ENCODE data around the gene TMEM233. TPM values are rescaled to one million over a fixed set of nuclear protein-coding genes. Genes with fewer than 3 reads are reported as not detected.
A peak's percentile ranks its signal among the peaks of the same experiment; 100 is the strongest.
"Not testable (repeated sequence)": the region's sequence is repeated elsewhere in the genome, so short reads cannot be mapped to it uniquely, and the experiment has no call there.

Gene TMEM233
- total RNA-seq, 1 donor from 2014 or later = not detected

DNA sequence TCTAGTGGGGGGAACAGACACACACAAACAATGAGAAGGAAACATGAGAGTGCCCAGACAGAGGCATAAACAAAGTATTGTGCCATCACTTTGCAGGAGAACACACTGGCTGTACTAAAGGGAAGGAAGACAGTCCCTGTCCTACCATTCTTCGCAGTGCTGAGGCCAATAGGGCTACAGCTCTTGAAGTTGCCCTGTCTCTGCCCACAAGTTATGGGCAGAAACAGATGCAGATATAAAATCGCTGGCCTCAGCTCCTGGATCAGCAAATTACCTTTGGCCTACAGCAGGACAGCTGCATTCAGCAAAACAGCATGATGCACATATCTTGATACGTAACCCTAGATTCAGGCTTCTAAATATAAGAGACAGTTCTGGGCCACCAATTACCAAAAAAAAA, 51.4 kb downstream of the TMEM233 start:
- TF ChIP-seq, protein P1, sequence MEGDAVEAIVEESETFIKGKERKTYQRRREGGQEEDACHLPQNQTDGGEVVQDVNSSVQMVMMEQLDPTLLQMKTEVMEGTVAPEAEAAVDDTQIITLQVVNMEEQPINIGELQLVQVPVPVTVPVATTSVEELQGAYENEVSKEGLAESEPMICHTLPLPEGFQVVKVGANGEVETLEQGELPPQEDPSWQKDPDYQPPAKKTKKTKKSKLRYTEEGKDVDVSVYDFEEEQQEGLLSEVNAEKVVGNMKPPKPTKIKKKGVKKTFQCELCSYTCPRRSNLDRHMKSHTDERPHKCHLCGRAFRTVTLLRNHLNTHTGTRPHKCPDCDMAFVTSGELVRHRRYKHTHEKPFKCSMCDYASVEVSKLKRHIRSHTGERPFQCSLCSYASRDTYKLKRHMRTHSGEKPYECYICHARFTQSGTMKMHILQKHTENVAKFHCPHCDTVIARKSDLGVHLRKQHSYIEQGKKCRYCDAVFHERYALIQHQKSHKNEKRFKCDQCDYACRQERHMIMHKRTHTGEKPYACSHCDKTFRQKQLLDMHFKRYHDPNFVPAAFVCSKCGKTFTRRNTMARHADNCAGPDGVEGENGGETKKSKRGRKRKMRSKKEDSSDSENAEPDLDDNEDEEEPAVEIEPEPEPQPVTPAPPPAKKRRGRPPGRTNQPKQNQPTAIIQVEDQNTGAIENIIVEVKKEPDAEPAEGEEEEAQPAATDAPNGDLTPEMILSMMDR (IDR thresholded peaks at IDR 0.05) = no peak
- no peaks in the 10 kb centered on the region for H3K36me3 Mint-ChIP-seq (ENCODE audit: low read depth)

GRCh38 chr12:119645535-119646059, 52.0 kb downstream of the TMEM233 start:
- DNase-seq (no peak), ATAC-seq (ENCODE audit: low read depth) (no peak)
- peaks cover 14% of the 10 kb centered on the region for H3K27me3 Mint-ChIP-seq
- no peaks in the 10 kb centered on the region for H3K9me3 Mint-ChIP-seq
- H3K36me3 Mint-ChIP-seq (ENCODE audit: low read depth) = no peaks in the 10 kb centered on the region
- TF ChIP-seq, protein P1 (IDR thresholded peaks at IDR 0.05) = no peak
- no peaks in the 10 kb centered on the region for H3K4me1 Mint-ChIP-seq
- CTCF ChIA-PET = interaction anchor here (0.6 to 1.2 kb wide), 2 partner anchors 13 to 259 kb away, joined by 3 to 4 read pairs; no protein-coding TSS in a partner anchor
- POLR2A ChIA-PET = no interaction called here
- no peak overlapping the region for H3K4me3 Mint-ChIP-seq
- H3K27ac Mint-ChIP-seq = no peak overlapping the region
- intact Hi-C loops (cut with micrococcal nuclease) = no loop called here

More for the DNA sequence above, 51.4 kb downstream of the TMEM233 start:
- H3K27me3 Mint-ChIP-seq = peaks cover 14% of the 10 kb centered on the region
- intact Hi-C loops (cut with micrococcal nuclease) = no loop called here
- no peaks in the 10 kb centered on the region for H3K9me3 Mint-ChIP-seq
- CTCF ChIA-PET = interaction anchor here (1.2 kb wide), 1 partner anchor 14 kb away, joined by 4 read pairs; no protein-coding TSS in a partner anchor
- POLR2A ChIA-PET = no interaction called here
- H3K27ac Mint-ChIP-seq = no peak overlapping the region
- no peaks in the 10 kb centered on the region for H3K4me1 Mint-ChIP-seq
- DNase-seq (no peak), ATAC-seq (ENCODE audit: low read depth) (no peak)
- H3K4me3 Mint-ChIP-seq = no peak overlapping the region

DNA sequence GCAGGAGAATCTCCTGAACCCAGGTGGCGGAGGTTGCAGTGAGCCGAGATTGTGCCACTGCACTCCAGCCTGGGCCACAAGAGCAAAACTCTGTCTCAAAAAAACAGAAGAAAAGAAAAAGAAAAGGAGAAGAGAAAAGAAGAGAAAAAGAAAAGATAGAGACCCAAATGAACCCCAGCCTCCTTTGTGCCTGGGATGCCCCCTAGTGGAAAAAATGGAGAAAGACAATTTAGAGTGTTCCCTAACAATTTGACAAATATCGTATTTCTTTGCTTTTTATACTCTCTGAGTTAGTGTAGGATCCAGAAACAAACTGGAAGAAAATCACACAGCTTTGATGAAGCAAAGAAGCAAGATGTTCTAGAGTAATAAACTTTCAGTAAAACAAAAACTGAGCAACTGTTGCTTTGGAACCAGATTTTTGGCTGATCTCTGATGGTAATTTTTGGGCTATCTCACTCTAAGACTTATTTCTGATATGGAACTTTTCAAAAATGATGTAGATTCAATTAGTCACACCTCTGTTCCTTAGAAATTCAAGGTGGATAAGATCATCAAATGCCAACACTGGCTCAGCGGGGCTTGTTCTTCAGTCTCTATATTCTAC, 55.7 kb downstream of the TMEM233 start:
- no peaks in the 10 kb centered on the region for H3K4me1 Mint-ChIP-seq
- CTCF ChIA-PET = interaction anchor here (1.1 kb wide), 1 partner anchor 57 kb away, joined by 3 read pairs; no protein-coding TSS in a partner anchor
- peaks cover 7% of the 10 kb centered on the region for H3K27me3 Mint-ChIP-seq
- DNase-seq = no peak
- H3K4me3 Mint-ChIP-seq = no peak overlapping the region
- intact Hi-C loops (cut with micrococcal nuclease) = no loop called here
- H3K36me3 Mint-ChIP-seq (ENCODE audit: low read depth) = no peaks in the 10 kb centered on the region
- POLR2A ChIA-PET = interaction anchor here (0.7 kb wide), 1 partner anchor 30 kb away, joined by 7 read pairs; no protein-coding TSS in a partner anchor
- TF ChIP-seq, protein P1 (IDR thresholded peaks at IDR 0.05) = peak; percentile 68
- H3K27ac Mint-ChIP-seq = no peak overlapping the region
- H3K9me3 Mint-ChIP-seq = peaks cover 12% of the 10 kb centered on the region
- ATAC-seq (ENCODE audit: low read depth) = no peak

DNA sequence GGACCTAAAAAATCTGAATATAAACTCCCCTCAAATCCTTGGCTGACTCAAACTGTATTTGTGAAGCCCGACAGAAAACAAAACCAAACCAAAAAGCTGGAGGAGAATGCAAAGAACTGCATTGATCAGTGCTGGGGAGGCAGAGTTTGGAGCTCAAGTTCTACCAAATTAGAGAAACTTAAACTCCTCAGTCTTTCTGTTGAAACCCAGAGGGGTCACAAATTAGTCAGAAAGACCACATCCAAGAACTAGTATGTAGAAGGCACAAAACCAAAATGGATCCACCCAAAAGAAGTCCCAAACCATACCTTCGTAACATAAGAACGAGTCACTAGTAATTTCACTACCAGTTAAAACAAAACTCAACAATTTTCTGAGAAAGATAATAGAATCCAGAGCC, 59.1 kb downstream of the TMEM233 start:
- intact Hi-C loops (cut with micrococcal nuclease) = no loop called here
- DNase-seq (no peak), ATAC-seq (ENCODE audit: low read depth) (no peak)
- Mint-ChIP-seq H3K4me1 (no peaks in the 10 kb centered on the region), H3K9me3 (peaks cover 12% of the 10 kb centered on the region), H3K27ac (no peak overlapping the region), H3K36me3 (ENCODE audit: low read depth) (no peaks in the 10 kb centered on the region), H3K27me3 (no peaks in the 10 kb centered on the region), H3K4me3 (no peak overlapping the region)
- TF ChIP-seq, protein P1 (IDR thresholded peaks at IDR 0.05) = no peak
- POLR2A ChIA-PET = no interaction called here
- CTCF ChIA-PET = no interaction called here

- DNase-seq; CTCF ChIA-PET; H3K36me3 Mint-ChIP-seq (ENCODE audit: low read depth); H3K4me3 Mint-ChIP-seq; H3K4me1 Mint-ChIP-seq; H3K27me3 Mint-ChIP-seq; ATAC-seq (ENCODE audit: low read depth); H3K27ac Mint-ChIP-seq: not testable (repeated sequence)
- peaks cover 11% of the 10 kb centered on the region for H3K9me3 Mint-ChIP-seq
- intact Hi-C loops (cut with micrococcal nuclease) = loop anchor here (5.0 kb wide), 1 partner anchor 545 kb away; no protein-coding TSS in a partner anchor
- POLR2A ChIA-PET = interaction anchor here (0.7 kb wide), 1 partner anchor 1488 kb away, joined by 4 read pairs; no protein-coding TSS in a partner anchor
Measured at GRCh38 chr12:119657001-119657400, 63.4 kb downstream of the TMEM233 start.

DNA sequence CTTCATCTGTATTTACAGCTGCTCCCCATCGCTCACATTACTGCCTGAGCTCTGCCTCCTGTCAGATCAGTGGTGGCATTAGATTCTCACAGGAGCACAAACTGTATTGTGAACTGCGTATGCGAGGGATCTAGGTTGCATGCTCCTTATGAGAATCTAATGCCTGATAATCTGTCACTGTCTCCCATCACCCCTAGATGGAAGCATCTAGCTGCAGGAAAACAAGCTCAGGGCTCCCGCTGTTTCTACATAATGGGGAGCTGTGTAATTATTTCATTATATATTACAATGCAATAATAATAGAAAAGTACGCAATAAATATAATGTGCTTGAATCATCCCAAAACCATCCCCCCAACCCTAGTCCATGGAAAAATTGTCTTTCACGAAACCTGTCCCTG, 64.6 kb downstream of the TMEM233 start:
- H3K4me3 Mint-ChIP-seq; H3K9me3 Mint-ChIP-seq; H3K4me1 Mint-ChIP-seq; ATAC-seq (ENCODE audit: low read depth); H3K27ac Mint-ChIP-seq; H3K36me3 Mint-ChIP-seq (ENCODE audit: low read depth); H3K27me3 Mint-ChIP-seq; DNase-seq: not testable (repeated sequence)
- CTCF ChIA-PET = interaction anchor here (0.6 to 1.4 kb wide), 7 partner anchors 9 to 281 kb away, joined by 3 to 5 read pairs (median 3); partner anchors contain the start of gene PRKAB1
- intact Hi-C loops (cut with micrococcal nuclease) = loop anchor here (2.0 to 5.0 kb wide), 4 partner anchors 213 to 1253 kb away; no protein-coding TSS in a partner anchor
- POLR2A ChIA-PET = interaction anchor here (0.6 kb wide), 1 partner anchor 24 kb away, joined by 3 read pairs; no protein-coding TSS in a partner anchor
